NT2/D1 (cell line): ENCODE results near the gene RHEB.

ENCODE experiments used
- YY1 ChIP-seq: IDR thresholded peaks from 2 replicates; pipeline ENCODE4 v1.6.1; 2011; ENCODE audit not compliant: insufficient read length, insufficient read depth
- ZNF274 ChIP-seq: IDR thresholded peaks from 2 replicates; pipeline ENCODE4 v1.6.1; 2011; ENCODE audit warnings: mild to moderate bottlenecking, low read depth, low read length

DNA sequence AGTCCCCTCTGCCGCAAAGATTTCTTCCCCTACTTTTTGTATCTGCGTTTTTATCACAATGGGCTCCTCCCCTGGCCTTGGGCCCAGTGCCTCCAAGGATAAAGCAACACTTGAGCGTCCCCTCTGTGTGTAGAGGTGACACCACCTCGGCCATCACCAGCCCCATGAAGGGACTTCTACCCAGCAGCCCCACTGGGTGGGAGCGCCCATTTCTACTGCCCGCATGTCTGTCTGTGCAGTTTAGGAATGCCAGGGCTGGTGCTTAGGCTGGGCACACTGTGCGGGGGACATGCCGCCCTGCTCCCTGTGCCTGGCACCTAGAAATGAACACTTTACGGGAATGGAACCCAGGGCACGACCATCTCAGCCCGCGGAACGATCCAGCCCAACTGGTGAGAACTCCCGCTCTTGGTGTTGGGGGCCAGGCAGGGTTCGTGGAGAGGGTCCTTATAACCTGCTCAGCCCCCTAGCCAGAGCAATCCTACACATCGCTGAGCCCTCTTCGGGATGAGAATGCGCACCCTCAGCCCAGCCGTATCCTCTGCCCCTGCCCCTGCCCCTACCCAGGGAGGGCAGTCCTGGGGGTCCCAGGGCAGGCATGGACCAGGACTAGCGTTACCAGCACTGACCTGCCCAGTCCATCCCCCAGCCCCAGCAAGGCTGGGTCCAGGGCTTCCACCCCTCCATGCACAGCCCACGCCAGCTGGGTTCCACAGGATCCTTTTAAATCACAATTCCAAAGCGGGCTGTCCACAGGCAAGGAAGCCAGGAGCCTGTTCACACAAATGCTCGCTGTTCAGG, 92.6 kb downstream of the RHEB start:
- TF ChIP-seq ZNF274 (no peak), YY1 (no peak)
